Stomach smooth muscle (tissue), 2 donors: Measurements from ENCODE around the gene IFITM10.
A peak's percentile ranks its signal among the peaks of the same experiment; 100 is the strongest.

Experiments
- H3K27ac ChIP-seq: one replicate; pipeline ENCODE4 v1.7.0; 2013; ENCODE audit warnings: mild to moderate bottlenecking, low read length, inconsistent platforms
- H3K27me3 ChIP-seq, 2 donors: one replicate each; pipeline ENCODE4 v1.7.0; 2013; ENCODE audit warnings: low read length in 2 of 2; ENCODE audit not compliant: insufficient read depth in 2 of 2, control insufficient read depth in 1 of 2
- H3K36me3 ChIP-seq, 2 donors: one replicate each; pipeline ENCODE4 v1.7.0; 2013; ENCODE audit warnings: low read length in 2 of 2; ENCODE audit not compliant: control insufficient read depth in 2 of 2, insufficient read depth in 2 of 2
- H3K4me1 ChIP-seq: one replicate; pipeline ENCODE4 v1.7.0; 2013; ENCODE audit warnings: low read length; ENCODE audit not compliant: control insufficient read depth, insufficient read depth
- H3K4me3 ChIP-seq, 2 donors: one replicate each; pipeline ENCODE4 v1.7.0; 2013; ENCODE audit warnings: low read length in 2 of 2
- H3K9ac ChIP-seq, 2 donors: one replicate each; pipeline ENCODE4 v1.7.0; 2013; ENCODE audit warnings: low read length in 2 of 2, mild to moderate bottlenecking in 1 of 2
- H3K9me3 ChIP-seq, 2 donors: one replicate each; pipeline ENCODE4 v1.7.0; 2013; ENCODE audit warnings: low read length in 2 of 2; ENCODE audit not compliant: control insufficient read depth in 2 of 2
- donor health status: healthy.
- donor health status: Pancreatic carcinoma.

The IFITM10 gene

DNA sequence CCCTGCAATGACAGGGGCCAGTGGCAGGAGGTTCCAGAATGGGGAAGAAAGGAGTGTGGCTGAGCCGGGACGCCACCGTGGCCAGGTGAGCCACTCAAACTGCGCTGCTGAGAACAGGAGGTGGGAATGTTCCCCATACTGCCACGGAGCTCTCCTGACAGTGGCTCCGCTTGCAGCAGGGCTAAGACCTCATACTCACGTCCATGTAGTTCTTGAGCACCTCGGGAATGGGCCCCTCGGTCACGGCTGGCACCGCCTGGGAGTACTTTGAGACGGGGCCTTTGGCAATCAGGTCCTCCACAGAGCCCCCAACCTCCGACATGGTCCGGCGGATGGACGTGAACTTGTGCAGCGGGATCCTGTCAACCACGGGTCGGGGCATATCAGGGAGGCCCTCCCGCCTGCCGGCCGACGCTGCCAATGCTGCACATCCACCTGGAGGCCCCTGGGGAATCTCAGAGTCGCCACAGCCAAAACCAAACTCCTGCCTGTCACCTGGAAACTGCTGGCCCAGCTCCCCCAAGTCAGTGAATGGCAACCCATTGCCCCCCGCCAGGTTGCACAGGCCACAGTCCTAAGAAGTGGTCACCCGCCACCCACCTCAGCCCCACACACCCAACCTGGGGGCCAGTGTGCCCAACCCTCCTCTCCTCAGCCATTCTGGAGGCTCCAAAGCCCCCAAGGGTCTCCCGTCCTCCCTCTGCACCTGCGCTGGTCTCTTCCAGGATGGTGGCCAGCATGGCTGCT, 10.9 kb upstream of the IFITM10 start:
- Histone ChIP-seq H3K9me3 (no peaks in the 10 kb centered on the region), H3K27ac (no peak overlapping the region), H3K9ac (no peak overlapping the region), H3K36me3 (peaks cover 6 to 15% of the 10 kb centered on the region in 2 donors), H3K4me3 (peak overlapping the region in 1 of 2 donors; percentile 22), H3K4me1 (peaks cover 41% of the 10 kb centered on the region), H3K27me3 (no peaks in the 10 kb centered on the region)

DNA sequence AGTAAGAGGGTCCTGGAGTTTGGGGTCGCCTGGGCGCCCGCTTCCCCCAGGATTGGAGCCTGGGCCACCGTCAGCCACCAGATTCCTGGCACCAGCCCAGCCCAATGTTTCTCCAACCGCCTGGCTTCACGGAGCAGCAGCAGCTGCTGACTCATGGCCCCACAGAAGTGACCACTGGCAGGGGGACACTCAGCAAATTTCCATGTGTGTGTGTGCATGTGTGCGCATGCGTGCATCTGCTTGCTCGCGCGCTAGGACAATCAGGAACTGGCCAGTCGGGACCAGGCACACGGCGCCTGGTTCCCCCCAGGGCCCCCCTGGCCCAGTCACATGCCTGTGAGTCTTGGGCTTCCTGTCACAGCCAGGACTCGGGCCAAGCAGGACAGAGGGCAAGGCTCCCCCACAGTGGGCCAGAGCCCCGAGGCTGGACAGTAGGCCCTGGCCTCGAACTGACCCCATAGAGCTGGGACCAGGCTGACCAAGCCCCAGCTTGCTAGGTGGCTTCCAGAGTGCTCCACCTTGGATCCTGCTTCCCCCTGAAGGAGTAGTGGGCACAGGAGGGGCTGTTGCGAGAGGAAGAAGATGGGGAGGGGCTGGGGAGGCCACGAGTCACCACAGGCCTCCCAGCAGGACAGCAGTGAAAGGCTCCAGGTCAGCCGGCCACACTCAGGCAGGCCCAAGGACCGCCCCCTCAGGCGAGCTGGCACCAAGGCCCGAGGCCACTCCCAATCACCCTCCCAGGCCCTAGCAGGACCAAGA, 10.1 kb upstream of the IFITM10 start:
- Histone ChIP-seq H3K27me3 (no peaks in the 10 kb centered on the region), H3K4me1 (peaks cover 41% of the 10 kb centered on the region), H3K4me3 (peak overlapping the region in 1 of 2 donors; percentile 22), H3K9ac (no peak overlapping the region), H3K27ac (no peak overlapping the region), H3K36me3 (peaks cover 6 to 21% of the 10 kb centered on the region in 2 donors), H3K9me3 (no peaks in the 10 kb centered on the region)

DNA sequence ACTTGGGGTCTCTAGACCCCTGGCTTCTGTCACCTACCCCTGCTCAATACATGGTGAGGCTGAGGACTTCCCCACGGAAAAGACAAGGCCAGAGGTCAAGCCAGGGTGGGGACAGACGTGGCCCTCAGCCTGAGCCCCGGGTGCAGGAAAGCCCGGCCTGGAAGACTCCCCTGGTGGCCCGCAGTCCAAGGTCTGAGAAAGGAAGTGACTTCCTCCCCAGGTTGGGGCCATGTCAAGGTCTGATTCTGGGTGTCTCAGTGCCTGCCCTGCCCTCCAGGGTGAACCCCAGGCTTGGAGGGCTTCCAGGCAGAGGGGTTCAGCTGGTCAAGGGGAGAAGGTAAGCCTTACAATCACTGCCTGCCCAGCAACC, 9.4 kb upstream of the IFITM10 start:
- no peak overlapping the region for H3K9ac ChIP-seq
- H3K4me3 ChIP-seq = no peak overlapping the region
- H3K36me3 ChIP-seq = peaks cover 10 to 27% of the 10 kb centered on the region in 2 donors
- no peaks in the 10 kb centered on the region for H3K9me3 ChIP-seq
- H3K27me3 ChIP-seq = no peaks in the 10 kb centered on the region
- peaks cover 41% of the 10 kb centered on the region for H3K4me1 ChIP-seq
- no peak overlapping the region for H3K27ac ChIP-seq

DNA sequence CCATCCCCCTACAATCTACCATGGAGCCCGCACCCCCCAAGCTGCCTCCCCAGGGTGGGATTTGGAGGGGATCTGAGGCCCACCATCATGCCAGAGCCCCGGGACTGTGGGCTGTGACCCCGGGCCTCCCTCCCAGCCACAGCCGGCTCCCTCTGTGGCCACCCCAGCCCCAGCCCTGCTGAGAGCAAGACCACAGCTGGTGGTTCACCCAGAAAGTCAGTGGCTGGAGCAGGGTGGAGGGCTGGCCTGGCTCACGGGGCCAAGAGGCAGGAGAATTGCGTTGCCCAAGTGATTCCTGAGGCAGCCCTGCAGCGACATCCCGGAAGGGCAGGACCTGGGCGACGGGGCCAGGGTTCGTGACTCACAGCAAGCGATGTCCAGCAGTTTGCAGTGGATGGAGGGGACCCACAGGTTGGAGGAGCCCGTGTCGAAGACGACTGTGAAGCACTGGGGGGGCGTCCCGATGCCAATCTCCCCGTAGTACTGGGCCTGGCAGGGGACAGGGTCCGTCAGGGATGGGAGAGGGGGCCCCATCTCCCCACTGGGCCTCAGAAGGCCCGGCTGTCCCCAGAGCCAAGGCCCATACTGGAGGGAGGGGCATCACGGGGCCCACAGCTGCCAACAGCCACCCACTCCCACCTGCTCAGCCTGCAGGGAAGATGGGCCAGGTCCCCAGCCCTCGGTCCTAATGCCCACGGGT, 8.9 kb upstream of the IFITM10 start:
- Histone ChIP-seq H3K36me3 (peaks cover 14 to 28% of the 10 kb centered on the region in 2 donors), H3K4me1 (peaks cover 38% of the 10 kb centered on the region), H3K9me3 (no peaks in the 10 kb centered on the region), H3K27me3 (no peaks in the 10 kb centered on the region), H3K4me3 (no peak overlapping the region), H3K27ac (no peak overlapping the region), H3K9ac (no peak overlapping the region)

DNA sequence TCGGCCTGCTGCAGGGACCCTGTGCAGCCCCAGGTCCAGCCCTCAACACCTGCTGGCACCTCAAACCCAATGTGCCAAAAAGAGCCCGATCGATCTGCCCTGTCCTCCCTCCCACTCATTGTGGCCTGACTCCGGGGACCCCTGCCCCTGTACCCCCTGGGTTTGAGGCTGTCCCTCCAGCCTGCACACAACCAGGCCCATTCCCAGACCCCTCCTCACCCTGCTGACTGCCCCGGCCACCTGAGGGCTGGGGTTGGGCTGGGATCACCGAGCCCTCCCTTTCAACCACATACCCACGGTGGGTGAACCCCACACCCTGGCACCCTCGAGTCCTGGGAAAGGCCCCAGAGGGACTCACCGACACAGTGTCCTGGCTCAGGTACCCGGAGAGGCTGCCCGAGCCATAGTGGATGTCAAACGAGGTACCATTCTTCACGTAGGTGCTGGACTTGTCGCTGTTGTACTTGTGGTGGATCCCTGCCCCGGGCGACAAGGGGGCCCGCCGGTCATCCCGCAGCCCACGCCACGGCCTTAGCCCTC, 8.3 kb upstream of the IFITM10 start:
- H3K27ac ChIP-seq = no peak overlapping the region
- no peaks in the 10 kb centered on the region for H3K27me3 ChIP-seq
- peaks cover 34% of the 10 kb centered on the region for H3K4me1 ChIP-seq
- H3K36me3 ChIP-seq = peaks cover 14 to 28% of the 10 kb centered on the region in 2 donors
- no peaks in the 10 kb centered on the region for H3K9me3 ChIP-seq
- H3K9ac ChIP-seq = no peak overlapping the region
- H3K4me3 ChIP-seq = no peak overlapping the region

DNA sequence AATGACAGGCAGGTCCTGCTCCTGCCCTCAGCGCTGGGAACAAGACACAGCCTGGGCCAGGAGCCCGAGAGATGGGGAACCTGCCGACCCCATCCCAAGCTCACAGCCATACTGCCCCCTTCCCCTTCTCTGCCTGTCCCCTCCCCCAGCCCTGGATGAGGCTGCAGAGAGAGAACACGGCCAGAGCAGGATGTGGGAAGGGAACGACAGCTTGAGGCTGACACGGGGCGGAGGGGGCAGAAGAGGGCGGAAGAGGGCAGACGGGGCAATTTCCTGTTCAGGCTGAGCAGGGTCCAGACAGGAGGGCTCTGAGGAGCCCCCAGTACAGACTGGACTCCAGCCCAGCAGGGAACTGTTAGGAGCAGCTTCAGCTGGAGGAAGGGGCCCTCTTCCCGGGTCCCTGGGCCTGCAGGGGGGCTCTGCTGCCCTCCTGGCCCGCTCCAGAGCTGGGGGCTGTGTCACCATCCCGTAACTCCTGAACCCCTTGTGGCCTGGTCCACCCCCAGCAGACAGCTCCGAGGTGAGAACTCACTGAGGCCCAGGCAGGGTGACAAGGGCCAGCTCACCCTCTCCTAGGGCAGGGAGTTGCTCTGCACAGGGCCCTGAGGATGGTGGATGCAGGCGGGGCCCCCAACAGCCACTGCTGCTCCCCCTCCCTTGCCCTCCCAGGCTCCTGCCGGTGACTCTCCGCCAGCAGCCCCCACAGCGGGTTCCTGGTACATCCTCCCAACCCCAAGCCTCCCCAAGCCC, 7.6 kb upstream of the IFITM10 start:
- peaks cover 31% of the 10 kb centered on the region for H3K4me1 ChIP-seq
- no peak overlapping the region for H3K27ac ChIP-seq
- peaks cover 14 to 28% of the 10 kb centered on the region in 2 donors for H3K36me3 ChIP-seq
- no peaks in the 10 kb centered on the region for H3K27me3 ChIP-seq
- H3K9ac ChIP-seq = no peak overlapping the region
- H3K9me3 ChIP-seq = no peaks in the 10 kb centered on the region
- no peak overlapping the region for H3K4me3 ChIP-seq

DNA sequence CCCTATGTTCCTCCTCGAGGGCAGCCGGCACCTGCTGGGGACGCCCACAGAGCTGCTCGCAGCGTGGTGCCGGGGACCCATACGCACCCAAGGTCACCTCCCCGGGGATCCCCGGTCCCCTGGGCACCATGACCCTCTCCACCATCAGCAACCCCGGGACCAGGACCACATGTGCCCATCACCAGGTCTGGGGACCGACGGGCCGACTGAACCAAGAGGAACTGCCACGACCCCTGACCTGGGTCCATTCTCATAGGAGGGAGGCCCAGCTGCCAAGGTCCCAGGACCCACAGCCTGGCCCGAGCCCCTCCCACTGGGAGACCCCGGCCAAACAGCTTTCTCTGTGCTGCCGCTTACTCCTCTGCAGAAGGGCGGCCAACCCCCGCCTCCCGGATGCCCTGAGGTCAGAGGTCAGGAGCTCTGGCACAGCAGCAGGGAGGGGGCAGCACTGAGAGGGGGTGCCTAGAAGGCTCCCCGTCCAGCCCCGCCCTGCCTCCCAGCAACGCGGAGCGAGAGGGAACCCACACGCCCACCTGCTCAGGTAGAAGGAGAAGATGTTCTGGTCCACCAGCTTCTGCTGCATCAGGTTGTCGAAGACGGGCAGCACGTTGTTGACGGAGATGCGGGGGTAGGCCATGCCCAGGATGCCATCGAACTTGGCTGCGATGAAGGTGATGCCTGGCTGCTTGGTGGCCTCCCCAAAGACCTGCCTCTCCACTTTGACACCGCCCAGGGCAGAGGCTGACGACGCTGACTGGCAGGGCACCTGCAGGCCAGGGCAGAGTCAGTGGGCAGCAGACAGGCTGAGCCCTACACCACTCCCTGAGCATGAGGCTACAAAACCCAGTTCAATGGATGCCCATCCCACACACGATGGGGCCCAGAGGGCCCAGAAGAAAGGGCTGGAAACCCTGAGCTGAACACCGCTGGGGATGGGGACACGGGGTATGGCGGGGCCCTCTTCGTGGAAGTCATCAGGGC, 6.7 kb upstream of the IFITM10 start:
- Histone ChIP-seq H3K4me1 (peaks cover 21% of the 10 kb centered on the region), H3K9me3 (no peaks in the 10 kb centered on the region), H3K27ac (no peak overlapping the region), H3K27me3 (no peaks in the 10 kb centered on the region), H3K4me3 (no peak overlapping the region), H3K36me3 (peaks cover 14 to 28% of the 10 kb centered on the region in 2 donors), H3K9ac (no peak overlapping the region)

DNA sequence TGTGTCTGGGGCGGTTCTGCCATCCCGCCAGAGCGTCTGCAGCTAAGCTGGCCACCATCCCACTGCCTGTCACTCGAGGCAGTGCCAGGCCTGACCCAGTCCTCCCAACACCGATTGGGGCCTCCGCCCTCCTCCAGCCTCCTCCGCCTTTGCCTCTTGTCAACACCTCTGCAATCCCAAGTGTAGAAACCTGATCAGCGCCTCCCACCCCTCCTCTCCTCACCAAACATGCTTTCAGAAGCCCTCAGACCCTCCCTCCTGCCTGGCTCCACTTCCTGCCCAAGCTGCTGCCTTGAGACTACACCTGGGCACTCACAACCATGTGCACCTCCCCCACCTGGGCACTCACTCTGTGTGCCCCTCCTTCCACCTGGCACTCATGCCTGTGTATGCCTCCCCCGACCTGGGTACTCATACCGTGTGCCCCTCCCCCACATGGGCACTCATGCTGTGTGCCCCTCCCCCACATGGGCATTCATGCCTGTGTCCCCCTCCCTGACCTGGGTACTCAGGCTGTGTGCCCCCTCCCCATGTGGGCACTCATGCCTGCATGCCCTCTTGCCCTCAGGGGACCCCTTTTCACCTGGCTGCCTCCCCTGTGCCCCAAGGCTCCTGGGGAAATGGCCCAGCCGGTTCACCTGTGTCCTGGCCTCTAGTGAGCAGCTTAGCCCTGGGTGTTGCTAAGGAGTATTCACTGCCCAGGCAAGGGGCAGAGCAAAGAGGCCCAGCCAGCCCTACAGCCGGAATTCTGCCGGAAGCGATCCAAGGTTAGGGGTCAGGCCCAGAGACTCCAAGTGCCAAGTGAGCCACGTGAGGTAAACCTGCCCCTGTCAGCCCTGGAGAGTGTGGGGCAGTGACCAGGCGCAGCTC, 5.5 kb upstream of the IFITM10 start:
- H3K9me3 ChIP-seq = no peaks in the 10 kb centered on the region
- H3K27me3 ChIP-seq = no peaks in the 10 kb centered on the region
- peaks cover 18% of the 10 kb centered on the region for H3K4me1 ChIP-seq
- peaks cover 14 to 26% of the 10 kb centered on the region in 2 donors for H3K36me3 ChIP-seq
- no peak overlapping the region for H3K27ac ChIP-seq
- no peak overlapping the region for H3K9ac ChIP-seq
- no peak overlapping the region for H3K4me3 ChIP-seq

DNA sequence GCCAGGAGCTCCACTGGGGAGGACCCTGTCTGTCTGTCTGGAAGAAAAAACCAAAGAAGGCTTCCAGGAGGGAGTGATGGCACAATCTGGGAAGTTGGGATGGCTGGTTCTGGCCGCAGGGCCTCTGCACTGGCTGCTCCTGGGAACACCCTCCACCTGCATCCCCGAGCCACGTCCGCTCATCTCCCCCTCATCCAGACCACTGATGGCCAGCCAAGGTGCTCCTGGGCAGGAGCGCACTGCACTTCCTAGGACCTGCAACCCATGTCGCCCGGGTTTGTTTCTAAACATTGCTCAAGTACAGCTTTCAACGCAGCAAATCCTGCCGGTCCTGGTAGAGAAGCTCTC, 4.9 kb upstream of the IFITM10 start:
- no peak overlapping the region for H3K9ac ChIP-seq
- no peaks in the 10 kb centered on the region for H3K9me3 ChIP-seq
- peaks cover 15% of the 10 kb centered on the region for H3K4me1 ChIP-seq
- H3K27ac ChIP-seq = no peak overlapping the region
- H3K4me3 ChIP-seq = no peak overlapping the region
- peaks cover under 1 to 3% of the 10 kb centered on the region in 2 donors for H3K27me3 ChIP-seq
- H3K36me3 ChIP-seq = peaks cover 14 to 25% of the 10 kb centered on the region in 2 donors
